ENCODE results near the gene MAP3K10.

MAP3K10 gene

DNA sequence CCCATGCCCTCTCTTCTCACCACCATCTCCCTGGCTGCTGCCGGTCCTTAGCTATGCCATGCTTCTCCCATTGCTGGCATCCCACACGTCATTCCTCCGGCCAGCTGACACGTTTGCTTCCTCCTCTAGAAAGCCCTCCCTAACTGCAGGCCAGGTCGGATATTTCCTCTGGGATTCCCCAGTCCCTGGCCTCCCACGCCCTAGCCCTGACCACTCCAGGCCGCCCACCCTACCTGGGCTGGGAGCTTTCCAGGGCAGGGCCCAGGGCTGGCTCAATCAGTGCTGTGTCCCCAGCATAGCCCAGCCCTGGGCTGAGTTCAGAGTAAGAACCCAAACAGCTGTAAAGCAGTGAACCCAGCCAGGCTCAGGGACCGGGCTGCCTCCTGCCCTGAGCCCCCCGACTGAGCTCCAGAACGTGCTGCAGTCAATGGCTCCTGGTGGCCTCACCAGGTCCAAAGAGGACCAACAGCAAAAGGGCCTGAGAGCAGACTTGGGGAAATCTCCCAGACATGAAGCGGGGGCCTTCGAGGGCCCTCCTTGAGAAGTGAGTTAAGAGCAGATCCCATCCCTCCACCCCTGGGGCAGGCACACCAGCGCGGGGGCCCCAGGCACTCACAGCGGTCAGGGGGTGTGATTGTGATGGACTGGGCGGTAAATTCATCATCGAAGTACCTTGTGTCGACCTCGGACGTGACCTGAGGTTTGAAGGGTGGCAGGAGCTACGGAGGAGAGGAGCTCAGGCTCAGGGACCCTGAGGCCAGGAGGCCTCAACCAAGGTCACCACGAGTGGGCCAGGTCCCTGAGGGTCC, 43.4 kb downstream of the MAP3K10 start:
- DNase-seq, result no peak

DNA sequence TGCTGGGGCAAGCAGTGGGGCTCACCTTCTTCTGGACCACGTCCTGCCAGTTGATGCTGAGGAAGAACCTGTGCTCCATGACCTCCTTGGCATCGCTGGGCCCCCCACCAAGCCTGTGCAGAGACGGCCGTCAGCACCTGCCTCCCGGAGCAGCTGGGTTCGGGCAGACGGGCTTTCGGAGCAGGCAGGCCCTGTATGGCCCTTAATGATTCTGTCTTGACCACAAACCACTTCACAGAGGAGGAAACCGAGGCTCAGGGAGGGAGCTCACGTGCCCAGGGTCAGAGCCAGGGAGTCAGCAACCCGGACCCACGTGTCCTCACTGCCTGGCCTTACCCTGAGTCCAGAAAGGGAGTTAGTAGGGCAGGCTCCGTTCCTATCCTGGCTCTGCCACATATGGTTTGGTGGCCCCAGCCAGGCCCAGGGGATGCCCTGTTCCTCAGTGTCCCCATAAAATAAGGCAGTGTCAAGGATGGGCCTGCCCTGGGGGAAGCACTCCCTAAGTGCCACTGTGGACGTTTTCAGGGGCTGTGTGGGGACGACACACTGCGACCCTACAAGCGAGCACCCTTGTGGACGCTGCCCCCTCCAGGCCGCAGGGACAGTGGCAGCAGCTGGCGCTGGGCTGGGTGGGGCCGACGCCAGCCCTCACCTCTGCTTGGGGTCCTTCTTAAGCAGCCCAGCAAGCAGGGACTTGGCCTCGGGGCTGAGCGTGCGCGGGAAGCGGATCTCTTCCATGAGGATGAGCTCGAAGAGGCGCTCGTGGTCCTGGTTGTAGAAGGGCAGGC, 44.2 kb downstream of the MAP3K10 start:
- DNase-seq, result no peak

DNA sequence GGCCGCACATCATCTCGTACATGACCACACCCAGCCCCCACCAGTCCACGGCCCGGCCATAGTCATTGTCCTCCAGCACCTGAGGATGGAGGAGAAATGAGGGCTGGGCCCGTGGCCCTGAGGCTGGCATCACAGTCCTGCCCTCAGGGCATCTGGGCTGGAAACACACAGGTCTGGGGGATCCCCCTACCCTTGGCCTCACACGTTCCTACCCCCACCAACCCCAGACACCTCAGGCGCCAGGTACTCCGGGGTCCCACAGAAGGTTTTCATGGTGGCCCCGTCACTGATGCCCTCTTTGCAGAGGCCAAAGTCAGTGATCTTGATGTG, 44.8 kb downstream of the MAP3K10 start:
- DNase-seq, result no peak

DNA sequence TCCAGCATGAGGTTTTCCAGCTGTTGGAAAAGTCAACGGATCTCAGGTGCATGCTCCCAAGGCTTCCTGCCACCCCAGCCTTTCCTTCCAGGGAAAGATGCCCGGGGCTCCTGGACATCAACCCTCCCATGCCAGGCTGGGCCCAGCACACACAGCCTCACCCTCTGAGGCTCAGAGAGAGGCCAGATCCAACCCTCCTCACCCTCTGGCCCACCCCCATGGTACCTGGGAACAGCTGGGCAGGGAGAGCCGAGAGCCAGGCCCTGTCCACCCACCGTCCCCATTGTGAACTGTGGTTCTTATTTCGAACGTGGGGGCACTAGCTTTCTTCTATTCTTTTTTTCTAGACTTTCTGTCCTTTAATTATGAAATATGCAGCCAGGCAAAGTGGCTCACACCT, 45.1 kb downstream of the MAP3K10 start:
- DNase-seq, result no peak

DNA sequence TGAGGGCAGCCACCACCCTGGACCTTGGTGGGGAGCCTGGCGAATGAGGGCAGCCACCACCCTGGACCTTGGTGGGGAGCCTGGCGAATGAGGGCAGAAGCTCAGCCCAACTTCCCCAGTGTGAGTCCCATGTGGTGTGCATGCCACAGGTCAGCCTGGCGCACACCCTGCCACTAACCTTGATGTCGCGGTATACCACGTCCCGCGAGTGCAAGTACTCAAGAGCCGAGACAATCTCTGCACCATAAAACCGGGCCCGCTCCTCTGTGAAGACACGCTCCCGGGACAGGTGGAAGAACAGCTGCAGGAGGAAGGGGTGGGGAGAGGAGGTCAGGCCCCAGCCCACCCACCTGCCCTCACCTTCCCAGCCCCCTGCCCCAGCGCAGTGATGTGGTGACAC, 46.6 kb downstream of the MAP3K10 start:
- no peak for DNase-seq

DNA sequence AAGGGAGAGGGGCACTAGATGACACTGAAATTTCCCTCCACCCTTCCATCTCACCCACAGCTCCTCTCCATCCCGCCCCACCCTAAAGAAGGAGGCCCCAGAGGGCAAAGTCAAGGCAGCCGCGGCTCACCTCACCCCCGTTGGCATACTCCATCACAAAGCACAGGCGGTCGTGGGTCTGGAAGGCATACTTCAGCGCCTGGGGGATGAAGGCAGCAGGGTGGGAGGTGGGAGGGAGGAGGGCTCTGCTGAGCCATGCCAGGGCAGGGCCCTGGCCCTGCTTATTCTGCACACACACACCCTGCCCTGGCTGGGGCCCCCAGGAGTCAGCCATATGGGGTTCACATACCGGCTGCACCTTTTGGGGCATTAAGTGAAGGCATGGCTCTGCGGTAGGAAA, 47.5 kb downstream of the MAP3K10 start:
- DNase-seq, result no peak

DNA sequence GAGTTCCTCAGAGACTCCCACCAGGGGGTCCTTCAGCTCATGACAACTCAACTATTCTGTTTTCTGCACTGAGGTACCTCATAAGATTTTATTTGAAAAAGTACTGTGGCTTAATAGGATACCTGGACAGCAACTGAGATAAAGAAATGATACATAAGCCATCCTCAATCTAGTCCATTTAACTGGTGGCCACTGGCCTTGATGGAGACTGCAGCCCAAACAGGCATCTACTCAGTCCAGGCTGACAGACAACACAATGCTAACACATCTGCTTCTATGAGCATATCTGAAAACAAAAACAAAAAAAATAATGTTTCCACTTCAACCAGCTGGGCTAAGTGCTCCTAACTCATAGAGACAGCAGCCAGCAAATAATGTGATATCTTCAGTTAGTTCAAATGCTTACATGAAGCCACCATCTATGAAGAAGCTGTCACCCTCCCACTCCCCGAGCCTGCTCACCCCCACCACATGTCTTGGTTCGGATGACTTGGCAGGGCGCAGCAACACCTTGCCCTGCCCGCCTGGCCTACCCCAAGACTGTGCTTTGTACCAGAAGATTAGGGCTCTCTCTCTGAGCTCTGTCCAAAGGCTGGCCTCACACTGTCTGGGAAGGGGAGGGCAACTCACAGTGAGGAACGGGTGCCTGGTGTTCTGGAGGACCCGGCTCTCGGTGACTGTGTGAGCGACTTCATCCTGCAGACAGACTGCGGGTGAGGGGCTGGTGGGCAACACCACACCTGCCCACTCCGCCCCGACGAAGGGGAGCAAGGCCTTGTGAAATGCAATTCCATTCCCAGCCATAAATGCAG, 48.4 kb downstream of the MAP3K10 start:
- DNase-seq, result no peak

DNA sequence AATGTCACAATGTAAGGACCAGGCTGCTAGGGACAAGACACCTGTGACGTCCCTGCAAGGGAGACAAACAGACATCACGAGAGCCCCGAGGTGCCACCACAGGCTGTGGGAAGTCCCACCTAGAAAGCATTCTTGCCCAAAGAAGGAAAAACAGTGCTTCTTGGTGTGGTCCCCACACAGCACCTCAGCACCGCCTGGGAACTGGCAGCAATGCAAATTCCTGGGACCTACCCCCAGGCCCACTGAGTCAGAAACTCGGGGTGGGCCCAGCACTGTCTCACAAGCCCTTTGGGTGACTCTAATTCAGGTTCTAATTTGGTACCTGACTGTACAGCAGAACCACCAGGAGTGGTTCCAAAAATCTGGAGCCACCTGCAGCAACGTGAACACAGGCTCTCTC, 49.1 kb downstream of the MAP3K10 start:
- no peak for DNase-seq

DNA sequence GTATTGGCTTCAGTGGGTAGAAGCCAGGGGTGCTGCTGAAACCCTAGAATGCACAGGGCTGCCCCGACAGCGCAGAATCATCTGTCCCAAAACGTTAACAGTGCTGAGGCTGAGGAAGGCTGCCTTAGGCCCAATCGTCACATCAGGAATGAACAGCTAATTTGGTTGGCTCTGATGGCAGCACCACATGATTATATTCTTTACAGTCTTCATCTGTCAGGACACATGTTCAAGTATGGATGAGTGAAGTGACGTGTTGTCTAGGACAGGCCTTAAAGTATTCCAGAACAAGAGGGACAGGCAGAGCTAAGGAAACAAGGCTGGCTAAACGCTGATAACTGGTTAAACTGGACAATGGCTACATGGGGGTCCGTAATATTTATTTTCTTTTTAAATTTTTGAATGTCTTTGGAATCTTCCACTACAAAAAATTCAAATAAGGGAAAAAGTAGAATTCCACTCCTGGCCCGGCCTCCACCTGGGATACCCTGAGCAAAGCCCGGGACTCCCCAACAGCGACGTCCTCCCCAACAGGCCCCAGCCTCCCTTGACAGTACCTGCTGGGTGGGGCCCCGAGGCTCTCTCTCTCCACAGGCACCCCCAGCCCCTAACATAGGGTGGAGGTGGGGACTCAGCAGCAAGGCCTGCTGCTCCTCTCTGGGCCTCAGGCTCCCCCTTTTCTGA, 50.0 kb downstream of the MAP3K10 start:
- DNase-seq, result no peak

DNA sequence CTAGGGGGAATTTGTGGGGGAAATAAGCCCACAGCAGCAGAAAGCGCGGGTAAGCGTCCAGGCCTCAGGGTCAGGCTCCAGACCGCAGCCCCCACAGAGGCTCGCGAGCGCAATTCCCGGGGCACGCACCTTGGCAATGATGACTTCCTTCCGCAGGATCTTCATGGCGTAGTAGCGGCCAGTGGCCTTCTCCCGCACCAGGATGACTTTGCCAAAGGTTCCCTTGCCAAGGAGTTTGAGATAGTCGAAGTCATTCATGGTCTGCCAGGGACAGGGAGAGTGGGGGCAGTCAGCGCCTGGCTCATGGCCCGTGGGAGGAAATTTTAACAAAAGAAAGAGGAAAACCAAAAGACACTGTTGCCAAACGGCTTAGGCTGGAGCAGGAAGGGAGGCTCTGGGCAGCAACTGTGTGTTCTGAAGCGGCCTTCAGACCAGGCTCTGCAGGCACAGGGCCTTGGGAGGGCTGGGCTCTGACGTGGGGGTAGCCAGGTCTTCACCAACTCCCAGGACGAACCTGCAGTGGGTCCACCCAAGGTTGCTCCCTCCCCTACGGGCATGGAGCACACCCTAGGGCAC, 50.7 kb downstream of the MAP3K10 start:
- DNase-seq, result no peak

DNA sequence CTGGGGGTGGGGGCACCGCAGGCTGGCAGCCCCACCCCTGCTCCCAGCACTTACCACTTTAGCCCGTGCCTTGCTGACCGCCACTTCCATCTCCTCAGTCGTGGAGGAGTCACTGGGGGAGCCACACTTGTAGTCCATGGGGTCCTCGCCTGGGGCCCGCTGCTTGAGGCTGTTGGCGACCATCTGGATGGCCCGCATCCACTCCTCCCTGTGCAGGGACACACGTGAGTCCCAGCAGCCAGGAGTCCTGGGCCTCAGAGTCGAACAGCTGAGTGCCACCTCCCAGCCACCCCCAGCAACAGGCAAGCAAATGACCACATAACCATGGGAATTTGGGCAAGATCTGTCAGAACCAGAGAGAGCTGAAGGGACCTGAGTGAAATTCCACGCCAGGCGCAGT, 51.3 kb downstream of the MAP3K10 start:
- no peak for DNase-seq

DNA sequence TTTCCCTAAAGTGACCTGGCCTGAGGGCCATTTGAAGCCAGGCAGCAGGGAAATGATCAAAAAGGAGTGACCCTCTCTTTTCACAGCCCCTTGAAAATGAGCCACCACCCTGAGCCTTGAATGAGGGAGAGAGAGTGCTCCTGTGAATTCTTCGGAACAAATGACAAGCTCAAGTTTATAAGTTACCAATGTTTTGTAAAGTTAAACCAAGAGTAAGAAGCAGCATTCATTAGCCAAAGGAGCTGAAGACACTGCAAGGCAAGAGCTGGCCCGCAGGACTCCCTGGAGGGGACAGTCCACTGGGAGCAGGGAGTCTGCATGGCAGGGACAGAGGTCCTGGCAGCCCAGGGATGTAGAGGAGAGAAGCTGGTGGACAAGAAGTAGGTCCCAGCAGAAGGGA, 52.0 kb downstream of the MAP3K10 start:
- no peak for DNase-seq

DNA sequence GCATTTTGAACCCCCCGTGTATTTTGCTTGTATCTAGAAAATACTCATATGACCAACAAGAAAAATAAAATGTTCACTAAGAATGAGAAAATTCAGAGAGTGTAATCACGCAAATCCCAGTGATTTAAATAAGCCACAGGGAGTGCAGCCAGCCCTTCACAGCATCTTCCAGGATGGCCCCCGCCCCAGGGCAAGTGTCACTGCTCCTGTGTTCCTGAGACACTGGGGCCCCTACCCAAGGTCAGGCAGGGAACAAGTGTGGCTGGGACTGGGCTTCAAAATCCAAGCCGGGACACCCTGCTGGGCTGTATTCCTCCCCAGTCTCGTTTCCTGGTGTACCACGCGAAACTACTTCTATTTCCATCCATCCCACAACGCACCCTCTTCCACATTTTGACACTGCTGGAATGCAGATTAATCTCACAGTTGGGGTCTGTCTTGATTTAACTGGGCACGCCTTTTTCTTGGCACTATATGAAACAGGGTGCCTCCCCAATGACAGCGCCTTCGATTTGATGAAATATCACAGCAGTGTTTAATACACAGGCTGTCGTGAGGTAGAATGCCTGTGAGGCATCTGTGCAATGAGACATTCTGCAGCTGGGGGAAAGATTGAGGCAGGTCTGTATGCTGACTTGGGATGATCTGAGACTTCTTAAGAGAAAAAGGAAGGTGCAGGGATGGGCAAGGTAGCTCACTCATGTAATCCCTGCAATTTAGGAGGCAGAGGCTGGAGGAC, 53.5 kb downstream of the MAP3K10 start:
- no peak for DNase-seq

DNA sequence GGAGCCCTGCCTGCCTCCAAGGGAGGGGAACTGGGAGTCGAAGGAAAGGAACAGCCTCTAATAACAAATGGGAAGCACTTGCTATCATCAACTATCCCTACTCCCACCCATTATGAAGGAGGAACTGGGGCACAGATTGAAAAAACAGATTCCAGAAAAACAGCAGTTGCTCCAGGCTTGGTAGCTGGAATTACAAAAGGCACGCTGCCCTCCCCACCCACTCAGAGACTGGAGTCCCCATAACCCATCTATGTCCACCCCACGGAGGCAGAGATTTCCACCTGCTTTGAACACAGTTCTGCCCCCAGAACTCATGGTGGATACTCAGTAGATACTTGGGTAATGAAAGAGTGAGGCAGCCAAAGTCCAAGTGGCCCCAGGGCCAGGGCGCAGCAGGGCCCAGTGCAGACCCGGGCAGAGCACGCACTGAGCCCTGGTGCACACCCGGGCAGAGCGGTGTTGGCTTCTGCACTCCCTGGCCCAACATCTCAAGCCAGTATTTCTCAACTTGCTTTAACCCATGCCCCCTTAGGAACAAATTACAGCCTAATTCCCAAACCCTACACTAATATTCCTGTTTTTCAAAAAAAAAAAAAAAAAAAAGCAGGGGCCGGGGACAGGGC, 54.4 kb downstream of the MAP3K10 start:
- no peak for DNase-seq

DNA sequence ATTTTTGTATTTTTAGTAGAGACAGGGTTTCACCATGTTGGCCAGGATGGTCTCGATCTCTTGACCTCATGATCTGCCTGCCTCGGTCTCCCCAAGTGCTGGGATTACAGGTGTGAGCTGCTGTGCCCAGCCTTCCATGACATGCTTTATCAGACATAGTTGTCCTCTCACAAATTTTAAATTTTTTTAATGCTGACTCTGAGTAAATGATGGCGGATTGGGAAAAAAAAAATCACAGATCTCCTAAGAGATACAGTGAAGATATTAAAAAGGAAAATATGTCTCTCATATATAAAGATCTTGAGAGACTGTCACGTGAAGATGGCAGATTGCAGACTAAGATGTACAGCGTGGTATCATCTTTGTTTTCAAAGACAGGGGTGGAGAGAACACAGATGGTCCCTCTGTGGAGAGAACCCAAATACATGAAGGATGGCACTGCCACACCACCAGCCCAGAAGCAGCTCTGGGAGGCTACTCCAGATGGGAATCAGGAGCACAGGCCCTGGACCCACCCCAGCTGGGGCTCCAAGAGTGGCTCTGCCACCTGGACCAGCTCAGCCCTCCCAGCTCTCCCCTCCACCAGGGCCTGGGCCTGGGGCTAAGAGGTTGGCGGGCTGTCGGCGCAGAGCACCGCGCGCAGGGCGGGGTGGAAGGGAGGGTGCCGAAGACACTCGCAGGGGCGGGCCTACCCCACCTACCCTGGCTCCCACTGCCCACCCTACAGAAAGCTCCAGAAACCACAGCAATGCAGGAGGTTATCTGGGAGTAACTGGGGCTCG, 55.3 kb downstream of the MAP3K10 start:
- DNase-seq, result no peak

DNA sequence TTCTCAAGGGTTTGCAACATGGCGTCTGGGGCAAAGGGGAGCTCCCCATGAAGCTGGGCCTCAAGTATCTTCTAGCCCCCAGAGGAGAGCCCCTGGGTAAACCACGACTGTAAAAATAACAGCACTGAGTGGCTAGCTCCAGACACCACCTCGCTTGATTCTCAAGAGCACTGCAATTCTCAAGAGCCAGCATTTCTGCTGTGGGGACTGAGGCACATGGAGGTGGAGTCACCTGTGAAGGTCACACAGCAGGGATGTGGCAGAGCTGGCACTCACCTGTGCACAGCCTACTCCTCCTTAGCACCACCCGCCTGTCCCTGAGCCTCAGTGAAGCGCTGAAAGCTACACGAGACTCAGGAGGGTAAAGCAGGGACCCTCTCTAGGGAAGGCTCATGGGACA, 56.0 kb downstream of the MAP3K10 start:
- no peak for DNase-seq

DNA sequence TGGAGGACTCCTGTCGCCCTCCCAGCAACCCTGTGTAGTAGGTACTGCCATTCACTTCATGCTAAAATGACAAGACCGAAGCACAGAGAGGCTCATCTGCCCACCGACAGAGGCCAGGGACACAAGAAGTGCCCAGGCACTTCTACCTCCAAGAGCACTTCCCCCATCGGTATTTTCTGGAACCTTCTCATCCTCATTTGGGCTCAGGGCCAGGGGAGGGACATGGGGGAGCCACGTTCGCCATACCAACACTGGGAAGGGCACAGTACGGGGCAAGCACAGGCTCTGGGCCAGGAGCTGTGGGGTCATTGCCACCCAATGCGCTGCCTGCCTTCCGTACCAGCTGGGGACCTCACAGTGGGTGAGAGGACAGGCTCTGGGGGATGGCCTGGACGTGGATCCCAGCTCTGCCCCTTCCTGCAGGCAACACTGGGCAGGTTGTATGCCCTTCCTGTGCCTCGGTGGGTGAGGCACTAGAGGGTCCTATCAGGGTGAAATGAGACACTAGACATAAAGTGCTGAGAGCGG, 56.6 kb downstream of the MAP3K10 start:
- no peak for DNase-seq

DNA sequence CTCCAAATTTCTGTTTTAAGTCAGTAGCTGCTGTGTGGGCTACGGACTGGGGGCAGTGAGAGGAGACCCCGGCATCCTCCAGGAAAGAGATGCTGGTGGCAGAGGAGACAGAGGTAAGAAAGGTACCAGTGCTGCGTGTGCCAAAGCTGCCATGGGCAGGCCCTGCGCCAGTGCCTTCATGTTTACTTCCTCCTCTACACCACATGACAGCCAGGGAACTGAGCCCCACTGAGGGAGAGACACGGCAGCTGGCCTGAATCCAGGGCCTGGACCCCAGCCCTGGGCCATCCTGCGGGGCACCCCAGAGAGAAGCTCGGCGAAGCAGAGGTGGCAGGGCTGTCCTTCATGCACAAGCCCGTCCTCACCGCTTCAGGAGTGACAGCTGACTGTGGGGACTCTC, 58.0 kb downstream of the MAP3K10 start:
- no peak for DNase-seq

DNA sequence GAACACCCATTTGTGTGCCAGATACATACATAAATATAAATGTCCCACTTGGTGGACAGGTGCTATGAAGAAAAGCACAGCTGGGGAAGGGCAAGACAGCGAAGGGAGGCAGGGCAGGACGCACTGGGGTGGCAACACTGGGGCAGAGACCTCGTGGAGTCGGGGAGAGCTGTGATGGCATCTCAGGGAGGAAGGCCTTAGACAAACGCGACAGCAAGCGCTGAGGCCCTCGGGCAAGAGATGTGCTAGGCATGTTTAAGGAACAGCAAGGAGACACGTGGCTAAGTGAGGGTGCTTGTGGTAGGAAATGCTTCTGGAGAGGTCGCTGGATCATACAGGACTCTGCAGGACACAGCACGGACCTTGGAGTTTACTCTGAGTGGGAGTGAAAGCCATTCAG, 58.6 kb downstream of the MAP3K10 start:
- DNase-seq, result no peak

DNA sequence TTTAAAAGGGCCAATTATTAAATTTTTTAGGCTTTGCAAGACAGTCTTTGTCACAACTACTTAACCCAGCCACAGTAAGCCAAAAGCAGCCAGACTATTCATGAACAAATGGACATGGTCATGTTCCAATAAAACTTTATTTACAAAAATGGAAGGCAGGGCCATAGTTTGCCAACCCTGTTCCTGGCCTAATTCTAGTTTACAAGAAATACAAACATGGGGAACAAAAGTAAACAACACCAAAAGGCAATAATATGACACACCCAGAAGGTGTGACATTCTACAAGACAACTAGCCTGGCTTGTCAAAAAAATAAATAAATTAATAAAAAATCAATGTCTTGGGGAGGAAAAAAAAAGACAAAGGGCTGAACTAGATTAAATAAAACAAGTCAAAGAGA, 60.0 kb downstream of the MAP3K10 start:
- DNase-seq, result no peak

DNA sequence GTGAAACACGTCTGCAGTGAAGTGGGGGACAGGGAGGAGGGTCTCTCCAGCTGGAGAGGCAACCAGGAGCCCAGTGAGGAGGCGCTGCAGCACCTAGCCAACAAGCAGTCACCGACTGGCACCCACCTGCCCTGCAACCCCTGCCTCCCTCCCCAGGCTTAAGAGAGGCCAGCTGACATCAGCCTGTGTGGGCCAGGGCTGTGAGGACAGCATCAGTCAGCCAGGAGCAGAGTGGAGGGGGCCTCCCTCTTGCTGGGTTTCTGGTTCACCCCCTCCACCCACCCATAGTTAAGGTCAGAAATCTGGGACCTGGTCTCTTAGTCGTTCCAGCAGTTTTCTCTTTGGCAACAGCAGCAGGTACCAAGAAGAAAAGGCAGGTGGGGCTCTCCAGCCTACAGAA, 60.8 kb downstream of the MAP3K10 start:
- DNase-seq, result no peak
